Measurements from ENCODE around the gene BCL7C. TPM values are rescaled to one million over a fixed set of nuclear protein-coding genes. Genes with fewer than 3 reads are reported as not detected.

The BCL7C gene
- total and polyA plus RNA-seq, 2 of the 8 experiments (the other 6 are each of a cell fraction or from before 2014, with no cell fraction given): 8.6 to 17.2 TPM

DNA sequence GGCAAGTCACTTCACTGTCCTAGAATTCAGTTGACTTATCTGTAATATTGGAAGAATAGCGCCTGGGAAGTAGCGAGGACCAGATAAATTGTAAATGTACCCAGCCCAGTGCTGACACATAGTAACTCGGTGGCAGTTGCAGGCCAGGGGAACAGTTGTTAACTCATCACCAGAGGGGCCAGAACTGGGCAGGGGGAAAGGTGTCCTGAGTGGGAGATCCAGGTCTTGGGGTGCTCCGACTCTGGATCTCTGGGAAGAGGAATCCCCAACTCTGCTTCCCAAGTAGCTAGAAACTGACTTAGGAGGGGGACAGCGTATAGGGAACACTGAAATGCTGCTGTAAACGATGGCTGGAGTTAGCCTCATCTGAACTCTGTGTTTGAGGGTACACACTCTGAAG lies 23.0 kb downstream of the BCL7C start (continued):
- no peak for TF ChIP-seq MAFK (IDR thresholded peaks at IDR 0.05; ENCODE audit: low read depth, low read length)
- TF ChIP-seq RFX5 (IDR thresholded peaks at IDR 0.05; ENCODE audit: borderline replicate concordance, low read depth, low read length): no peak
